Vagina (tissue), 2 donors: Measurements from ENCODE around the gene UNC79. TPM values are rescaled to one million over a fixed set of nuclear protein-coding genes. Genes with fewer than 3 reads are reported as not detected.

Source experiments
- DNase-seq, 2 donors: peaks; one replicate each; pipeline ENCODE4 v3.0.0-alpha.2; 2017; ENCODE audit errors: extremely low spot score in 2 of 2
- H3K27ac ChIP-seq: fragments of 200-600 bp; sonication (generic); one replicate; pipeline ENCODE4 v1.5.1; 2019
- H3K27me3 ChIP-seq: fragments of 200-600 bp; sonication (generic); one replicate; pipeline ENCODE4 v1.5.1; 2019
- H3K36me3 ChIP-seq, 2 donors: fragments of 200-600 bp; sonication (generic); one replicate each; pipeline ENCODE4 v1.5.1; 2017 to 2019
- H3K4me1 ChIP-seq: fragments of 200-600 bp; sonication (generic); one replicate; pipeline ENCODE4 v1.5.1; 2019
- H3K4me3 ChIP-seq, 2 donors: fragments of 200-600 bp; sonication (generic); 1 replicate in 1 of 2; 2 replicates in 1 of 2; pipeline ENCODE4 v1.5.1; 2016 to 2019
- H3K9me3 ChIP-seq: fragments of 200-600 bp; sonication (generic); one replicate; pipeline ENCODE4 v1.5.1; 2019
- CTCF ChIP-seq, 3 experiments: fragments of 450-650 bp in 2 of 3; fragments of 200-600 bp in 1 of 3; sonication (generic) in 1 of 3; IDR thresholded peaks; one replicate each; pipeline ENCODE4 v1.5.1; 2017 to 2019; ENCODE audit warnings: antibody characterized with exemption in 3 of 3, mild to moderate bottlenecking in 2 of 3, moderate library complexity in 2 of 3
- POLR2A ChIP-seq, 2 donors: fragments of 450-650 bp; IDR thresholded peaks; one replicate each; pipeline ENCODE4 v1.6.1; 2017; ENCODE audit warnings: antibody characterized with exemption in 2 of 2, mild to moderate bottlenecking in 2 of 2, moderate library complexity in 2 of 2
- POLR2AphosphoS5 ChIP-seq, 2 donors: sonication (generic); formaldehyde crosslinking; IDR thresholded peaks; one replicate each; pipeline ENCODE4 v1.9.0; 2017; ENCODE audit warnings: antibody characterized with exemption in 2 of 2, mild to moderate bottlenecking in 2 of 2, low read depth in 1 of 2; ENCODE audit not compliant: insufficient read depth in 1 of 2
- intact Hi-C: fragments of 100-400 bp; cut with DNase I; formaldehyde crosslinking; loops from one replicate; pipeline ENCODE4 v1.15.1; 2023
- total RNA-seq: library from RNA; depleted of rRNA; stranded (reverse); fragments of >200 nt; gene quantifications from one replicate; pipeline ENCODE4 v1.2.3, GENCODE V29; 2016

Gene UNC79
- total RNA-seq, 1 donor from 2014 or later: 0.49 TPM

GRCh38 chr14:93725993-93726392 is 295.3 kb downstream of the UNC79 start:
- Histone ChIP-seq H3K27ac (no peak overlapping the region), H3K27me3 (no peaks in the 10 kb centered on the region), H3K36me3 (no peaks in the 10 kb centered on the region), H3K4me1 (no peaks in the 10 kb centered on the region), H3K9me3 (no peaks in the 10 kb centered on the region), H3K4me3 (no peak overlapping the region)
- TF ChIP-seq POLR2A (IDR thresholded peaks at IDR 0.05) (no peak), CTCF (IDR thresholded peaks at IDR 0.05) (no peak), POLR2AphosphoS5 (IDR thresholded peaks at IDR 0.05; ENCODE audit: insufficient read depth in 1 of 2, low read depth in 1 of 2) (no peak)
- intact Hi-C loops: no loop called here
- no peak for DNase-seq

GRCh38 chr14:93727039-93727740 is 296.5 kb downstream of the UNC79 start:
- intact Hi-C loops: no loop called here
- no peaks in the 10 kb centered on the region for H3K4me1 ChIP-seq
- DNase-seq: no peak
- no peak overlapping the region for H3K27ac ChIP-seq
- no peaks in the 10 kb centered on the region for H3K9me3 ChIP-seq
- no peaks in the 10 kb centered on the region for H3K27me3 ChIP-seq
- H3K36me3 ChIP-seq: peaks cover 0 to 2% of the 10 kb centered on the region in 2 donors
- H3K4me3 ChIP-seq: no peak overlapping the region
- no peak for TF ChIP-seq POLR2A (IDR thresholded peaks at IDR 0.05)
- no peak for TF ChIP-seq CTCF (IDR thresholded peaks at IDR 0.05)
- no peak for TF ChIP-seq POLR2AphosphoS5 (IDR thresholded peaks at IDR 0.05; ENCODE audit: insufficient read depth in 1 of 2, low read depth in 1 of 2)

GRCh38 chr14:93727917-93728650 is 297.3 kb downstream of the UNC79 start:
- peaks cover 0 to 7% of the 10 kb centered on the region in 2 donors for H3K36me3 ChIP-seq
- H3K27ac ChIP-seq: no peak overlapping the region
- intact Hi-C loops: no loop called here
- no peaks in the 10 kb centered on the region for H3K27me3 ChIP-seq
- no peaks in the 10 kb centered on the region for H3K9me3 ChIP-seq
- H3K4me3 ChIP-seq: no peak overlapping the region
- no peak for TF ChIP-seq CTCF (IDR thresholded peaks at IDR 0.05)
- no peak for DNase-seq
- H3K4me1 ChIP-seq: no peaks in the 10 kb centered on the region

- Histone ChIP-seq H3K27ac (no peak overlapping the region), H3K4me3 (no peak overlapping the region), H3K36me3 (peaks cover 0 to 7% of the 10 kb centered on the region in 2 donors), H3K9me3 (no peaks in the 10 kb centered on the region), H3K27me3 (no peaks in the 10 kb centered on the region), H3K4me1 (no peaks in the 10 kb centered on the region)
- no peak for TF ChIP-seq CTCF (IDR thresholded peaks at IDR 0.05)
- no peak for TF ChIP-seq POLR2AphosphoS5 (IDR thresholded peaks at IDR 0.05; ENCODE audit: insufficient read depth in 1 of 2, low read depth in 1 of 2)
- no peak for TF ChIP-seq POLR2A (IDR thresholded peaks at IDR 0.05)
- DNase-seq: no peak
- intact Hi-C loops: no loop called here
These were observed 297.9 kb downstream of the UNC79 start for GRCh38 chr14:93728651-93729016.

- no peaks in the 10 kb centered on the region for H3K9me3 ChIP-seq
- H3K27ac ChIP-seq: no peak overlapping the region
- TF ChIP-seq POLR2AphosphoS5 (IDR thresholded peaks at IDR 0.05; ENCODE audit: insufficient read depth in 1 of 2, low read depth in 1 of 2): no peak
- TF ChIP-seq CTCF (IDR thresholded peaks at IDR 0.05): no peak
- no peak for TF ChIP-seq POLR2A (IDR thresholded peaks at IDR 0.05)
- no peaks in the 10 kb centered on the region for H3K4me1 ChIP-seq
- no peak overlapping the region for H3K4me3 ChIP-seq
- DNase-seq: no peak
- no peaks in the 10 kb centered on the region for H3K27me3 ChIP-seq
- peaks cover 0 to 7% of the 10 kb centered on the region in 2 donors for H3K36me3 ChIP-seq
- intact Hi-C loops: no loop called here
These were observed 299.3 kb downstream of the UNC79 start for GRCh38 chr14:93729993-93730392.
